B cell (primary cell): ENCODE data around the gene MAGEC1. TPM values are rescaled to one million over a fixed set of nuclear protein-coding genes. Genes with fewer than 3 reads are reported as not detected.

Experiments
- ATAC-seq: fragments of 200-7000 bp; cut with Tn5 transposase; one replicate; pipeline ENCODE4 v1.10.0; 2021; ENCODE audit warnings: low read depth, mild to moderate bottlenecking, moderate number of reproducible peaks, moderate library complexity
- CTCF ChIA-PET: fragments of 350-600 bp; sonication (Branson Sonifier 250); formaldehyde crosslinking; loops from one replicate; lab custom pipeline; 2021; ENCODE audit warnings: antibody characterized with exemption, inconsistent platforms; lab: Charles Lee
- POLR2A ChIA-PET: fragments of 350-600 bp; sonication (Branson Sonifier 250); formaldehyde crosslinking; loops from one replicate; lab custom pipeline; 2021; ENCODE audit warnings: antibody characterized with exemption; lab: Charles Lee
- DNase-seq: peaks from one replicate; pipeline ENCODE4 v3.0.0; 2013
- H2AFZ ChIP-seq: 2 replicates; pipeline ENCODE4 v1.6.1; 2012; ENCODE audit warnings: mild to moderate bottlenecking, low read depth, low read length; ENCODE audit not compliant: insufficient read depth, poor library complexity, severe bottlenecking
- H3K27ac ChIP-seq, 2 donors: 1 replicate in 1 of 2; 2 replicates in 1 of 2; pipeline ENCODE4 v1.5.1; 2012 to 2013; ENCODE audit warnings: low read length in 2 of 2, mild to moderate bottlenecking in 2 of 2, moderate library complexity in 1 of 2
- H3K27me3 ChIP-seq, 4 experiments: fragments of 200-600 bp in 1 of 4; sonication (generic) in 1 of 4; replicated peaks in 1 of 4; 1 replicate in 2 of 4; 2 replicates in 2 of 4; pipeline versions ENCODE4 v1.6.1 to v1.7.0; 2013 to 2016; ENCODE audit warnings: low read length in 3 of 4, mild to moderate bottlenecking in 2 of 4, mixed read lengths in 1 of 4, moderate library complexity in 1 of 4; ENCODE audit not compliant: insufficient read depth in 4 of 4, control insufficient read depth in 3 of 4; ENCODE audit errors: control extremely low read depth in 1 of 4
- H3K36me3 ChIP-seq, 2 experiments: replicated peaks in 1 of 2; 1 replicate in 1 of 2; 2 replicates in 1 of 2; pipeline versions ENCODE4 v1.6.1 to v1.7.1; 2013; ENCODE audit warnings: low read length in 1 of 2; ENCODE audit not compliant: insufficient read depth in 2 of 2, control insufficient read depth in 1 of 2; ENCODE audit errors: control extremely low read depth in 1 of 2, extremely low read depth in 1 of 2
- H3K4me1 ChIP-seq, 2 donors: fragments of 200-600 bp in 1 of 2; sonication (generic) in 1 of 2; 1 replicate in 1 of 2; 2 replicates in 1 of 2; pipeline versions ENCODE4 v1.5.1 to v1.6.1; 2013 to 2017; ENCODE audit warnings: low read length in 2 of 2; ENCODE audit not compliant: control insufficient read depth in 2 of 2, insufficient read depth in 2 of 2
- H3K4me2 ChIP-seq: replicated peaks from 2 replicates; pipeline ENCODE3; 2012; ENCODE audit warnings: mild to moderate bottlenecking, low read depth, low read length; ENCODE audit not compliant: poor library complexity, severe bottlenecking
- H3K4me3 ChIP-seq, 5 experiments: fragments of 200-600 bp in 1 of 5; sonication (generic) in 1 of 5; 1 replicate in 3 of 5; 2 replicates in 2 of 5; pipeline versions ENCODE4 v1.5.1 to v1.7.0; 2011 to 2016; ENCODE audit warnings: low read length in 4 of 5, mild to moderate bottlenecking in 4 of 5, low read depth in 2 of 5, control low read depth in 1 of 5, moderate library complexity in 1 of 5; ENCODE audit not compliant: insufficient read depth in 1 of 5; ENCODE audit errors: control extremely low read depth in 1 of 5, extremely low read depth in 1 of 5
- H3K79me2 ChIP-seq: fragments of 200-600 bp; sonication (generic); one replicate; pipeline ENCODE4 v1.6.0; 2016; ENCODE audit warnings: low read length; ENCODE audit not compliant: control insufficient read depth, insufficient read depth
- H3K9ac ChIP-seq: fragments of 200-600 bp; sonication (generic); 2 replicates; pipeline ENCODE4 v1.6.1; 2017; ENCODE audit warnings: mild to moderate bottlenecking, low read length, moderate library complexity
- H3K9me3 ChIP-seq, 3 donors: one replicate each; pipeline versions ENCODE4 v1.6.1 to v1.7.1; 2013; ENCODE audit warnings: low read length in 2 of 3; ENCODE audit not compliant: control insufficient read depth in 2 of 3, insufficient read depth in 1 of 3; ENCODE audit errors: control extremely low read depth in 1 of 3
- H4K20me1 ChIP-seq: 2 replicates; pipeline ENCODE4 v1.6.0; 2012; ENCODE audit warnings: mild to moderate bottlenecking, low read length; ENCODE audit not compliant: insufficient read depth, control insufficient read depth, poor library complexity, severe bottlenecking
- H3K27ac Mint-ChIP-seq: one replicate; pipeline ENCODE4 v1.8.0; 2021; ENCODE audit warnings: mixed read lengths
- H3K27me3 Mint-ChIP-seq: one replicate; pipeline ENCODE4 v1.8.0; 2021; ENCODE audit warnings: mixed read lengths
- H3K4me1 Mint-ChIP-seq: one replicate; pipeline ENCODE4 v1.8.0; 2021; ENCODE audit warnings: mixed read lengths
- H3K4me3 Mint-ChIP-seq: one replicate; pipeline ENCODE4 v1.8.0; 2021; ENCODE audit warnings: mixed read lengths
- H3K9me3 Mint-ChIP-seq: one replicate; pipeline ENCODE4 v1.8.0; 2022; ENCODE audit warnings: mixed read lengths; ENCODE audit not compliant: insufficient read depth
- EZH2 ChIP-seq: IDR thresholded peaks from 2 replicates; pipeline ENCODE4 v1.6.1; 2012; ENCODE audit warnings: borderline replicate concordance, low read depth, mild to moderate bottlenecking, moderate library complexity, low read length; ENCODE audit not compliant: insufficient read depth, poor library complexity, severe bottlenecking
- WGBS: methylation state at CpG from one replicate; pipeline ENCODE4 v1.1.5; 2013; ENCODE audit warnings: missing lambda C conversion rate; ENCODE audit not compliant: insufficient coverage; 5-methylcytosine and 5-hydroxymethylcytosine counted together
- intact Hi-C: fragments of 100-400 bp; cut with micrococcal nuclease; formaldehyde crosslinking; loops from one replicate; pipeline ENCODE4 v1.10.0; 2022
- polyA plus RNA-seq: library from polyadenylated mRNA; depleted of rRNA; stranded (reverse); fragments of >200 nt; gene quantifications from 2 replicates; pipeline ENCODE4 v1.2.3, GENCODE V29; 2012
- total RNA-seq, 2 donors: library from RNA; stranded (reverse); fragments of 120-200 nt in 1 of 2; gene quantifications; 1 replicate in 1 of 2; 2 replicates in 1 of 2; pipeline versions ENCODE4 v1.2.3 to v1.2.4, GENCODE V29; 2013 to 2022
- TF ChIP-seq, protein P1 (sequence below): fragments of 200-600 bp; IDR thresholded peaks from one replicate; pipeline ENCODE4 v1.8.0; 2022; ENCODE audit warnings: antibody characterized with exemption, mild to moderate bottlenecking

MAGEC1 gene
- total and polyA plus RNA-seq, 2 donors (not counting 1 experiment from before 2014, with no cell fraction given), result not detected

DNA sequence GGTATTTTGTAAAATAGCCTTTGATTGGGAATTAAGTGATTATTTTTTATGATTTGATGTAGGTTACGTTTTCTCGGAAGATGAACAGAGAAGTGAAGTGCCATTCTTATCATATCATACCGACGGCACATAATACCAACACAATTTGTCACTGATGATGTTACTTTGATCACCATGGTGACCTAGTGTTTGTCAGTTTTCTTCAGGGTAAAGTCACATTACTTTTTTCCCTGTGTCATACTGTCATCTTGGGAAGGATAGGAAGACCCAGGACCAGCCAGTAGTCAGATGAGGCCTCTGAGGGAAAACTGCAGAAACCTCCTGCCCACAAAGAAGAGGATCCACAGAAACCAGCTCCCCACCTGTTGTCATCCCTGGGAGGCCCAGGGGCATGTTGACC, 1.3 kb upstream of the MAGEC1 start:
- no peak for TF ChIP-seq EZH2
- TF ChIP-seq, protein P1, sequence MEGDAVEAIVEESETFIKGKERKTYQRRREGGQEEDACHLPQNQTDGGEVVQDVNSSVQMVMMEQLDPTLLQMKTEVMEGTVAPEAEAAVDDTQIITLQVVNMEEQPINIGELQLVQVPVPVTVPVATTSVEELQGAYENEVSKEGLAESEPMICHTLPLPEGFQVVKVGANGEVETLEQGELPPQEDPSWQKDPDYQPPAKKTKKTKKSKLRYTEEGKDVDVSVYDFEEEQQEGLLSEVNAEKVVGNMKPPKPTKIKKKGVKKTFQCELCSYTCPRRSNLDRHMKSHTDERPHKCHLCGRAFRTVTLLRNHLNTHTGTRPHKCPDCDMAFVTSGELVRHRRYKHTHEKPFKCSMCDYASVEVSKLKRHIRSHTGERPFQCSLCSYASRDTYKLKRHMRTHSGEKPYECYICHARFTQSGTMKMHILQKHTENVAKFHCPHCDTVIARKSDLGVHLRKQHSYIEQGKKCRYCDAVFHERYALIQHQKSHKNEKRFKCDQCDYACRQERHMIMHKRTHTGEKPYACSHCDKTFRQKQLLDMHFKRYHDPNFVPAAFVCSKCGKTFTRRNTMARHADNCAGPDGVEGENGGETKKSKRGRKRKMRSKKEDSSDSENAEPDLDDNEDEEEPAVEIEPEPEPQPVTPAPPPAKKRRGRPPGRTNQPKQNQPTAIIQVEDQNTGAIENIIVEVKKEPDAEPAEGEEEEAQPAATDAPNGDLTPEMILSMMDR, result no peak
- H3K4me3 Mint-ChIP-seq, result no peak overlapping the region
- Histone ChIP-seq H4K20me1 (no peaks in the 10 kb centered on the region), H3K9me3 (peaks cover 0 to 9% (median 0%) of the 10 kb centered on the region in 3 donors), H3K27ac (no peak overlapping the region), H3K4me3 (no peak overlapping the region), H3K4me2 (no peak overlapping the region), H3K4me1 (no peaks in the 10 kb centered on the region), H3K36me3 (no peaks in the 10 kb centered on the region), H3K27me3 (no peaks in the 10 kb centered on the region), H2AFZ (no peak overlapping the region), H3K79me2 (no peaks in the 10 kb centered on the region), H3K9ac (no peak overlapping the region)
- POLR2A ChIA-PET, result no interaction called here
- H3K9me3 Mint-ChIP-seq, result no peaks in the 10 kb centered on the region
- H3K4me1 Mint-ChIP-seq, result no peaks in the 10 kb centered on the region
- intact Hi-C loops, result no loop called here
- CTCF ChIA-PET, result no interaction called here
- WGBS, result no CpG with 5 or more reads among the region's 4 CpGs
- H3K27me3 Mint-ChIP-seq, result no peaks in the 10 kb centered on the region
- no peak overlapping the region for H3K27ac Mint-ChIP-seq
- ATAC-seq (no peak), DNase-seq (no peak)

DNA sequence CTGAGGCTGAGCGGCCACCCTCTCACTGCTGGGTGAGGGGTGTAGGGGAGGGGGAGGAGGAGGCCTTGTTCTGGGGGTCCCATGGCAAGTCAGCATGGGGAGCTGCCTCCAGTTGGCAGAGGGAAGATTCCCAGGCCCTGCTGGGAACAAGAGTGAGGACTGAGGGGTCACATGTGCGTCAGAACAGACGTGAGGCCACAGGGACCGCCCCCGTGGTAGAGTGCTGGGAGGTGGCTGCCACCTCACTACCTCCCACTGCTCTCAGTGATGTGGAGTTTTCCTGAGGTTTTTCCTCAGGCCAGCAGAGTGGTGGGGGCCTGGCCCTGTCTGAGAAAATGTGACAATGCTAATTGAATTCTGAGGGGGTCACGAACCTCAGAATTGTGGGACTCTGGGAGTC, 568 bp downstream of the MAGEC1 start:
- Mint-ChIP-seq H3K4me3 (no peak overlapping the region), H3K4me1 (no peaks in the 10 kb centered on the region), H3K27me3 (no peaks in the 10 kb centered on the region), H3K27ac (no peak overlapping the region), H3K9me3 (no peaks in the 10 kb centered on the region)
- Histone ChIP-seq H3K4me2 (no peak overlapping the region), H4K20me1 (no peaks in the 10 kb centered on the region), H3K9ac (no peak overlapping the region), H3K27me3 (no peaks in the 10 kb centered on the region), H3K36me3 (no peaks in the 10 kb centered on the region), H3K4me3 (no peak overlapping the region), H3K79me2 (no peaks in the 10 kb centered on the region), H3K9me3 (peaks cover 0 to 9% (median 0%) of the 10 kb centered on the region in 3 donors), H3K4me1 (no peaks in the 10 kb centered on the region), H2AFZ (no peak overlapping the region), H3K27ac (no peak overlapping the region)
- TF ChIP-seq, protein P1, result no peak
- no peak for TF ChIP-seq EZH2
- no CpG with 5 or more reads among the region's 6 CpGs for WGBS
- intact Hi-C loops, result no loop called here
- ChIA-PET POLR2A (no interaction called here), CTCF (no interaction called here)
- no peak for ATAC-seq
- no peak for DNase-seq
